CD4-positive, alpha-beta T cell treated with Interleukin-12 subunit alpha and Interleukin-12 subunit beta, for 1 hour (primary cell): ENCODE data around the gene OXSR1.
A peak's percentile ranks its signal among the peaks of the same experiment; 100 is the strongest.

Source experiments
- DNase-seq: peaks from one replicate; pipeline ENCODE4 v3.0.0-alpha.2; 2020

OXSR1 gene

DNA sequence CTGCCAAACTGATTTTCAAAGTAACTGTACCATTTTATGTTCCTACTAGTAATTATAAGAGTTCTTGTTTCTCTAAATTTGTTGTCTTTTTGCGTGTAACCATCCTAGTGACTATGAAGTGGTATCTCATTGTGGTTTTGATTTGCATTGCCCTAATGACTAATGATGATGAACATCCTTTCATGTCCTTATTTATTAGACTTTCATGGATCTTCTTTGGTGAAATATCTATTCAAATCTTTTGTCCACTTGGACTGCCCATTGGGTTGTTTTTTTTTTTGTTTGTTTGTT, 3.6 kb downstream of the OXSR1 start:
- no peak for DNase-seq

DNA sequence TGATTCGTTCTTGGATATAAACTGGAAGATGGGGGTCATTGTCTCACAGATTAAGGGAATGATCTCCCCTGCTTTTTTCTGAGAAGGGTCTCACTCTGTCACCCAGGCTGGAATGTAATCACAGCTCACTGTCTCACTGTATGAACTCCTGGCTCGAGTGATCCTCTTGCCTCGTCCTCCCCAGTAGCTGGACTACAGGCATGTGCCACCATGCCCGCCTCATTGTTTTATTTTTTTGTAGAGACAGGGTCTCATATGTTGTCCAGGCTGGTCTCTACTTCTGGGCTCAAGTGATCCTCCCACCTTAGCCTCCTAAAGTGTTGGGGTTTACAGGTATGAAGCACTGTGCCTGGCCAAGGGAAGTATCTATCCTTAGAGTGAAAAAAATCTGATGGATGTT, 5.4 kb downstream of the OXSR1 start:
- DNase-seq, result no peak

DNA sequence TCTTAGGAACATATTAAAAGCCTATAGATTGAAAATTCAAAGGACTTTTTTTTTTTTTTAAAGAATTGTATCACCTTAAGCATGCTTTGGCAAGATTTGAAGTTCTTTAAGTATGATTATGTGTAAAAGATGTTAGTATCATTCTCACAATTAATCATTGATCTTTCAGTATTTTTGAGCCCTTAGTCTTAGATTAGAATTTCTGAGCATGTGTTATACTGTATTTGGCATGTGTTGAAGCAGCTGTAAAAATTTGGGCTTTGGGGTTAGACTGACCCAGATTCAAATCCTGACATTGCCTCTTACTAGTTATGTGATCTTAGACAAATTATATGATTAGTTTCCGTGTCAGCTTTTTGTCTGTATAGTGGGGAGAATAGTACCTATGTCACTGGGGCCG, 6.3 kb downstream of the OXSR1 start:
- DNase-seq, result no peak

DNA sequence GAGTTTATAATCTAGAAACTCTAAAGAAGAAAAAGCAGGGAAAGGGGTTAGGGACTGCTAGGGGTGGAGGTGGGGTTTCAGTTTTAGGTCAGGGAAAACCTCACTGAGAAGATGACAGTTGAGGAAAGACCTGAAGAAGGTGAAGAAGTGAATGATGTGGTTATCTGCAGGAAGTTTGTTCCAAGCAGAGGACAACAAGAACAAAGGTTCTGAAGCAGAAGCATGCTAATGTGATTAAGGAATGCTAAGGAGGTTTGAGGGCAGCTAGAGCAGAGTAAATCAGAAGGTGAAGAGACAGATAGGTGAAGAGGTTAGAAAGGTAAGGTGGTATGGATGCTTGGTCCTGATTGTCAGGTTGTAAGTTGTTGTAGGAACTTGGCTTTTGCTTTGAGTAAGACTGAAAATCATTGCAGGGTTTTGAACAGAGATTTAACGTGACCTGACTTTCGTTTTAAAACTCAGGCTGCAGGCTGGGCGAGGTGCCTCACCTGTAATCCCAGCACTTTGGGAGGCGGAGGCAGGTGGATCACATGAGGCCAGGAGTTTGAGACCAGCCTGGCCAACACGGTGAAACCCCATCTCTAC, 8.6 kb downstream of the OXSR1 start:
- DNase-seq, result no peak

DNA sequence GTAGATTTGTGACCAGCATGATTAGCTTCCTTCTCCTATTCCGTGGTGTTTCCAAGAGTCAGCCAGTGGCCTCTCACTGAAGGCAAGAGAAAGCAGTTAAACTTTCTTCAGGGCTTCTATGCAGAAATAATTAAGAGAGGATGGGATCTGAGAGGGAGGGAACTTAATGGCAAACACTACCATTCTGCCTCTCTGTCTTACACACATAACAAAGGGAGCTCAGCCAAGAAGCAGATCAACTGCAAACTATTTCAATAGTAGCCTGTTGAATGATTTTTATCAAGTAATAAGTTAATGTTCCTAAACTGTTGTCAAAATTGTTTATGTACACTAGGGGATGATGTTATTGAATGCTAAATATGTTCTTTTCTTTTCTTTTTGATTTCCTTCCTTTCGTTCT, 11.8 kb downstream of the OXSR1 start:
- DNase-seq, result no peak

DNA sequence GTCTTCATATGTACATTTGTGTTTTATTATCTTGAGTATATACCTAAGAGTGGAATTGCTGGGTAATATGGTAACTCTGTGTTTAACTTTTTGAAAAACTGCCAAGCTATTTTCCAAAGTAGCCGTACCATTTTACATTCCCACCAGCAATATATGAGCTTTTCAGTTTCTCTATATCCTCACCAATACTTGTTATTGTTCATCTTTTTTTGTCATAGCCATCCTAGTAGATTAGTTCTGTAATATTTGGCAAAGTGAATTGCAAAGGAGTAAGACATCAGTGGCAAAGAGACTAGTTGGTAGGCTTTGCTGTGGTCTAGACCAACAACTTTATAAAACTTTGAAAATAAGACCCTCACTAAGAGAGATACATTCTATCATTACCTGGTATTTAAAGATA, 21.4 kb downstream of the OXSR1 start:
- no peak for DNase-seq

DNA sequence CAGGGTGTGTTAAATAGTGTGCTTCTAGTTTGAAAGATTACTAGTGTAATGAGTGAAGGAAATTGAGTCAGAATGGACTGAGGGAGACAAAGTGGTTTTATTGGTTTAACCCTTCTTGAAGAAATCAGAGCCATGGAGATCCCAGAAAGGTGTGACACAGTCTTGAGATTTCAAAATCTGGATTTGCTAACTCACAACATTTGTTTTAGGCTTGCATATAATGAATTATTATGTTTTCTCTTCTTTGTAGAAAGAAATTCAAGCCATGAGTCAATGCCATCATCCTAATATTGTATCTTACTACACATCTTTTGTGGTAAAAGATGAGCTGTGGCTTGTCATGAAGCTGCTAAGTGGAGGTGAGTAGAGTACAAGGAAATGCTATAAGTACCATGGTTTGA, 25.1 kb downstream of the OXSR1 start:
- DNase-seq, result no peak

DNA sequence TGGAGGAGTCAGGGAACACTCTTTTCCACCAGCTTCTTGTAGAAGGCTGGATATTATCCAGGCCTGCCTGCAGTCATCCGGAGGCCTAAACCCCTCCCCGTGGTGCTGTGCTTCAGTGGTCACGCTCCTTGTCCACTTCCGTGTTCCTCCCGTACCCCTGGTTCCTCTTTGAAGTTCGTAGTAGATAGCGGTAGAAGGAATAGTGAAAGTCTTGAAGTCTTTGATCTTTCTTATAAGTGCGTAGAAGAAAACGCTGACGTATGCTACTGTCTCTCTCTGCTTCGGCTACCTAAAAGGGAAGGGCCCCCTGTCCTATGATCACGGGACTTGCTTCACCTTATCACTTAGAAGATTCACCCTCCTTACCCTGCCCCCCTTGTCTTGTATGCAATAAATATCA, 37.6 kb downstream of the OXSR1 start:
- DNase-seq, result peak; percentile 33

DNA sequence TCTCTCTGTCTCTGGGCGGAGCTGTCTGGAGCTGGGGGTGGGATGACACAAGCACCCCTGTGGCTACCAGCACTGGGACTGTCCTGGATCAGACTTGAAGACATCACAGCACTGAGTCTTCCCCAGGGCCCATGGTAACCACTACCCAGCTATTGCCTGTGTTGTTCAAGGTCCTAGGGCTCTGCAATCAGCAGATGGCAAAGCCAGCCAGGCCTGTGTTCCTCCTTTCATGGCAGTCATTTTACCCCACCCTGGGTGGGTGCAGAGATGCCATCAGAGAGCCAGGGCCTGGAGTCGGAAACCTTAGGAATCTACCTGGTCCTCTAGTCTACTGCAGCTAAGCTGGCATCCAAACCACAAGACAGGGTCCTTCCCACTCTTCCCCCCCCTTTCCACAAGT, 38.4 kb downstream of the OXSR1 start:
- no peak for DNase-seq

DNA sequence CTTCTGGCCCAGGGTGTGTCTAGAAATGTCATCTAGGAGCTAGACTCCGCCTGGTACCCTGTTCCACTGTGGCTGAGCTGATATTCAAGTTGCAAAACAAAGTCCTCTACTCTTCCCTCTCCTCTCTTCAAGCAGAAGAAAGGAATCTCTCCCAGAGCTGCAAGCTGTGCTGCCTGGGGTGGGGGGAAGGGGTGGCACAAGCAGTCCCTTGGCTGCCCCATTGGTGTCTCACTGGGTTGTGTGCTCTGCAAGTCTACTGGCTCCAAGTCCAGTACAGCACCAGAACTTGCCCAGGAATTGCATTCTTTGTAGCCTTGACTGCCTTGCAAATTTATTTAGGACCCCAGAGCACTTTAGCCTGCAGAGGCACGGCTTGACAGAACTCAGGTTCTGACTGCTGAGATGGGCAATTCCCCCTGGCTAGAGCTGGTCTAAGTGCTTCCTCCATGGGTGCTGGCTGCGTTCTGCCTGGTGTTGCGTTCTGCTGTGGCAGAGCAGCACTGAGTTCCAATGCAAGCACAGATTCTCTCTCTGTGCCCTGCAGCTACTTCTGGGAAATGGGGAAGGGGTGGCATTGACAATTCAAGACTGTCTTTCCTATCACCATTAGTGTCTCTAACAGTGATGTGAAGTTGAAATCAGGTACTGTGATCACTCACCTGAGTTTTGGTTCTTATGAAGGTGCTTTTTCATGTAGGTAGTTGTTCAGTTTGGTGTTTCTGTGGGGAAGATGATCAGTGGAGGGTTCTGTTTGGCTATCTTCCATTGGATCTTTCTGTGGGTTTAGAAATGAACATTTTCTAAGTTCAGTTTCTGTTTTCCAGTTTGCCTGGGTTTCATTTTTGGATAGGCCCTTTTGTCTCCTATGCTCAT, 39.5 kb downstream of the OXSR1 start:
- DNase-seq, result no peak

DNA sequence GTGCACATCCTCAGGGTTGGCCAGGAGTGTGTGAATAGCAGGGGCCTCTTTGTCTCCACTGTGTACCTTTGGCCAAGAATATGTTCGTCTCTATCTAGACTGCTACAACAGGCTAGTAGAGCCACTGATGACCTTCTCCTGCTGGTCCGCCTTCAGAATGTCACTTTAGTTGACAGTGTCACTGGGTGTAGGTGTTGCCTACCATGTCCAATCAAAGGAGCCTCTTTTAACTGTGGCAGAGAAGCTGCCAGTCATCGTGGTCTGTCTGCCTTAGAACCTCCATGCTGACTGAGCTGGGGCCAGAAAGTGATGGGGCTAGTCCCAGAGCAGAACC, 40.1 kb downstream of the OXSR1 start:
- DNase-seq, result no peak

DNA sequence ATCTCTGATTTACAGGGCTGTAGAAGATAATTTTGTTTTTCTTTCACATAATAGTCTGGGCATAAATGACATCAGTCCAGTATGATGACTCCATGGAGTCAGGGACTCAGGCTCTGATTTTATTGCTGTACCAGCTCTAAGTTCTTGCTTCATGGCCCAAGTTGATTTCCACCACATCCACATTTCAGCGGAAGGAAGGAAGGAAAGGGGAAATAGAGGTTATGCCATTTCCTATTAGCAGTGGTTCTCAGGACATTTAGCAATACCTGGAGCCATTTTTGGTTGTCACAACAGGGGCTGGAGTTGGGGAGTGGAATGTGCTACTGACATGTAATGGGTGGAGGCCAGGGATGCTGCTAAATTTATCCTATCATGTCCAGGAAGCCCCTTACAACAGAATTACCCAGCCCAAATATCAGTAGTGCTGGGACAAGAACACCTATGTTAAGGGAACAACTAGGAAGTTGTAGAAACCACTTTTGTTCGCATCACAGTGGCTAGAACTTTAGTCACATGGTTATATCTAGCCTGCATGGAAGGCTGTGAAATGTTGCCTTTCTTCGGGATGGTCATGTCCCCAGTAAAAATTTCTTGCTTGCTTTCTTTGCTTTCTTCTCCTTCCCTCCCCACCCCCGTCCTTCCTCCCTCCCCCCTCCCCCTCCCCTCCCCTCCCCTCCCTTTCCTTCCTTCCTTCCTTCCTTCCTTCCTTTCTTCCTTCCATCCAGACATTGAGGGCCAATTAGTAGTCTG, 42.1 kb downstream of the OXSR1 start:
- no peak for DNase-seq

DNA sequence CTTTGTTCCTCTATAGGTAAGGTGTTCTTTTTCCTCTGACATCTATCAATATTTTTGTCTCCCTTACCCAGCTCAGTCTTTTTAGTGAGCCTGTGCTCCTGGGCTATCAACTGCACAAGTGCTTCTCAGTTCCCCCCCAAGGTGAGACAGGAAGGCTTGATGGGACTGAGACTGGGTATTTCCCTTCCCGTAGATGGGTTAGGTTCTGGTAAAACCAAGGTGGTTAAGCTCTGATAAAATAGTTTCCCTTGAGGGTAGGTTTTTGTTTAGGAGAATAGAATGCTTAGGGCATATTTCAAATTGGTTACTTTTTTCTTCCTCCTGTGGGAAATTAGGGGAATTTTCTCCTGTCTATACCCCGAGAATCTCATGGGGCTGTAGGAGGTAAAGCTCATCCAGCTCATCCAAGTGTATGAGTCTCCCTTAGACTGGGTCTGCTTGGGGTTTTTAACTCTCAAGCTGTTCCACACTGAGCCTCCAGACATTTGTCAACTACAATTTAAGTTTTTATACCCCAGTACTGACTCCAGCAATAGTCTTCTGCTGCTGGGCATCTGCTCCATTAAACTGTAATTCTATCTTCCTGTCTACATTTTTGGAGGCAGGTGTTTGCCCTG, 44.9 kb downstream of the OXSR1 start:
- DNase-seq, result peak; percentile 15

DNA sequence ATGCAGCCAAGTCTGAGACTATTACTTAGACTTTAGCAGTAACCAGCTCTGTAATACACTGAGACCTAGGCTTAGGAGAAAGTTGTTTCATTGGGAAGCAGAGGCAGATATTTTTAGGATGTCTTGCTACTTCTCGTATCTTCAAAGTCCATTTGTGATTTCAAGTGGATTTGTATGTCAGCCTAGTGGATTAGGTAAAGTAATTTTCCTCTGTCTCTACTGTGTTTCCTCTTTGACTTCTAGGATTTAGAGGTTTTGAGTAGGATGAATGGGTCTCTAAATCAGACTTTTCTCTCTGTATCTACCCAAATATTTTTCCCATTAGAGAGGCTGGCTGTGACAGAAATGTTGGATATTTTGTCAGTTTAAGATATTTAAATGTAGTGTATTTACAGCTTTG, 46.8 kb downstream of the OXSR1 start:
- DNase-seq, result no peak

DNA sequence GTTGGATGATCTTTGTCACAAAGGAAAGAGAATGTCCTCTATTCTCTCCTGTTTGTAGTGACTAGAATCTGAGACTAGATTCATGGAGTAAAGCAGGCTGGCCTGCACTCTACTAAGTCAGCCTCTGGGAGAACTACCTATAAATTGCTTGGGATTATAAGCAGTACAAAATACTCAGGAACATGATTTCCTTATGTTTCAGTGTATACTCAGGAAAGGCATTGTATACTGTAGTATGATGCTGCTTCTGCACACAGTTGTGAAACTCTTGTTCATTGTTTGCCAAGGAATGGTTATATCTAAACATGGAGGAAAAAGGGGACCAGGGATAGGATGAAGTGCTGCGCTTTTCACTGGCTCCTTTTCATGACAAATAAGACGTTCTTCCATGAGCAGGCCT, 49.2 kb downstream of the OXSR1 start:
- DNase-seq, result no peak

DNA sequence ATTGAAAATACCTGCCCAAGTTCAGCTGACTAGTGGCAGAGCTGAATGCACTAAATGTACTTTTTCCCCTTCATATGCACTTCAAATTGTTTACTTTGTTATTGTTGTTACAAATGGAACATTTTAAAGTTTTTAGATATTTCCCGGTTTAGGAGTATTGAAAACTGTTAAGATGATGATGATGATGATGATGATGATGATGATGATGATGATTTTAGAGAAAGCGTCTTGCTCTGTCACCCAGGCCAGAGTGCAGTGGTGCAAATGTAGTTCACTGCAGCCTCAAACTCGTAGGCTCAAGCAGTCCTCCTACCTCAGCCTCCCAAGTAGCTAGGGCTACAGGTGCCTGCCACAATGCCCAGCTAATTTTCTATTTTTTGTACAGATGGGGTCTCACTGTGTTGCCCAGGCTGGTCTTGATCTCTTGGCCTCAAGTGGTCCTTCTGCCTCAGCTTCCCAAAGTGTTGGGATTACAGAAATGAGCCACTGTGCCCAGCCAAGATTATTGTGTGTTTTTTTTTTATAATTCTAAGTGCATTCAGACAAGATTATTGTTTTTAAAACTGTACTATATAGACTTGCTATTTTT, 54.4 kb downstream of the OXSR1 start:
- no peak for DNase-seq

DNA sequence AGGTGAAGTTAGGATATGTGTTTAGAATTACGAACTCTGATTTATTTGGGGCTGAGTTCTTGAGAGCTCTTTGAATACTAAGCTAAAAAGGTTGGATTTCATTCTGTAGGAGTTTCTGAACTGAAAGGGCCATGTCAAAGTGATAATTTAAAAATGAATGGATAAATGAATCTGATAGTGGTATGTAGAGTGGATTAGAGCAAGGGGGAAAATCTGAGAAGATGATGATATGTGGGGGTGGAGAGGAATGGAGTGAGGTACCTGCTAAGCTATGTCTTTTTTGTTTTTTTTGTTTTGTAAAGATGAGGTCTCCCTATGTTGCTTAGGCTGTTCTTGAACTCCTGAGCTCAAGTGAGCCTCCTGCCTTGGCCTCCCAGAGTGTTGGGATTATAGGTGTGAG, 55.7 kb downstream of the OXSR1 start:
- no peak for DNase-seq

DNA sequence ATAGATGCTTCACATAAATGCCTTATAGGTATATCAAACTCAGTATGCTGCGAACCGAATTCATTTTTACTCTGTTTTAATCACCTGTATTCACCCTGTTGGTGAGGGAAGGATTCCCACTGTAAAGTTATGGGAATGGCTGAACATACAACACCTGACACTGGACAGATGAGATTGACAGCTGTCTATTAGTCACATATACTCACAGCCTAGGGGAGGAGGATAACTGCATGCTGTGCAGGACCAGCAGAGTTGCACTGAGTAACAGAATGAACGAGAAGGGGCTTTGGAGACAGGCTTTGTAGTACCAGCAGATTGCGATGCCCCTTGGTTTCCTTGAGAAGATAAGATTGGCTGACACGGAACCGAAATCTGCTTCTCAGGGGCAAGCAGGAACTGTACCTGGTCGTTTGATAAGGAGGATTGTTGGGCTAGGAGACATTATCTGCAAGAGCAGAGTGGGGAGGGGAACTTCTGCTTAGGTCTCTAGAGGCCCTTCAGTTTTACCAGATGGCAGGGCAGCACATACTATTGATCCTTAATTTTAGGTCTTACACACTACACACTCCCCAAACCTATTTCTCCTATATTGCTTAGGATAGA, 56.8 kb downstream of the OXSR1 start:
- no peak for DNase-seq

DNA sequence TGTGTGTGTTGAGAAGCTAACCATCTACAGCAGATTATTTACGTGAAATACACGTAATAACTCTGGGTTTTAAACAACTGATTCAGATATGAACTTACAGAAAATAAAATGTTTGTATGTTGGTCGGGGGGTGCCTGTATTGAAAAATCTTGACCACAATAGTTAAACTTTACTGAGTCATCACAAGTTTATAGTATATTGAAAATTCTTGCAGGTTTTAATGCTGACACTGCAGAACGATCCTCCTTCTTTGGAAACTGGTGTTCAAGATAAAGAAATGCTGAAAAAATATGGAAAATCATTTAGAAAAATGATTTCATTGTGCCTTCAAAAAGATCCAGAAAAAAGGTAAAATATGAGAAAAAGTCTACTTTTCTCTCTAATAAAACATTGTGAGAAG, 59.0 kb downstream of the OXSR1 start:
- DNase-seq, result no peak

DNA sequence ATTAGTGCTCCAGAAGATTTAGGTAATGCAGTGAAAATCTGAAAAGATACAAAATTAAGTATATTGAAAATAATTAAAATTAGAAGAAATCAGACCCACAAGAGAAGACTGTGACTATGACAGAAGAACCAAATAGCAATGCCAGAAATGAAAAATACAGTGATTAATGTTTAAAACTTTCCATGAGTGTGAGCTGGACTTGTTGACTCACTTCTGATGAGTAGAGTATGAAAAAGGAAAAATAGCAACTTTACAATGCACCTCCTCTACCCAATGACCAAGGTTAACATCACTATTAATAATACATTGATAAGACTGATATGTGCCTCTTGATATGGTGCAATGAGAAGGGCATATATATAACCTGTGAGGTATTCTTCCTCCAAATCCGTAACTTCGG, 60.9 kb downstream of the OXSR1 start:
- no peak for DNase-seq

DNA sequence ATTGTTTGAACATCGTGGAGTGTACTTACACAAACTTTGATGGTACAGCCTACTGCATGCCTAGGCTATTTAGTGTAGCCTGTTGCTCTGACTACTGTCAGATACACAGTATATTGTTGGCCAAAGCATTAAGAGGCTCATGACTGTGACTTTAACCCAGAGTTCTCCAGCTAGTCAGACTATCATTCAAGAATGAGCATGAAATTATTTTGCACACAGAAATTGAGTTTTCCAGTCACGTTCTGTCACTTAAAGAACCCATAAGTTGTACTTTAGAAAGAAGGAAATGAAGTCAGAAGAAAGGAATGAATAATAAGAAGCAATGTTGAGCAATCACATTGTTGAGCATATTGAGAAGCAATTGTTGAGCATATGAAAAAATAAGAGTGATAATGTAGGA, 62.7 kb downstream of the OXSR1 start:
- no peak for DNase-seq

DNA sequence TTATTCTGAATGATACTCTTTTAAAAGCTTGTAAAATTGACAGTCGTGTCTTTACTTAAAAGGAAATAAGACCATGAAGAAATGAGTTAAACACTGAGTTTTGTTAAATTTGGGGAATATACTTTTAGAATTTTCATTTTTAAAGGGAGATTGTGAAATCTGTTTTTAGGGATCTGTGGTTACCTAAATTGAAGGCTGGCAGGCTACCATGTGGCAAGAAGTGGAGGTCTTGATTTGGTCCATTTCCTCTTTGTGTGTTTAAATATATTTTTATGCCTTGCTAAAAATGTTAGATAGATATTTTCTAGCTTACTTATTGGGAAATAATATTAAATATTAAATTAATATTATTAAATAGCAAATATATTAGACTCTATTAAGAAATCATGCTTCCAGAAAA, 63.7 kb downstream of the OXSR1 start:
- no peak for DNase-seq

DNA sequence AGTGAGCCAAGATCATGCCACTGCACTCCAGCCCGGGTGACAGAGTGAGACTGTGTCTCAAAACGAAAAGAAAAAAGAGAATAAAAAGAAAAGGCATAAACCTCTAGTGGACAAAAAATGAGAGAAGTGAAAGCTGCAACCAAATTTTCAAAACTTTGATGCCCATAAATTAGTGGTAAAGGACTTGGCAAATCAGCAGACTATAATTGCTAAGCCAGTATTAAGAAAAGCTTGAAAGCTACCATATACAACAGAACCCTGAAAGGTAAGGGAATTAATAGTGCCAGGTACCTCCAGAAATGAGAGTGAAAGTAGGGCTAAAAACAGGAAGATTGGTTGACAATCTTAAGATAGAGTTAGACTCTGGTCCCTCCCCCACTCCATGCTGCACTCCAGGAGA, 67.4 kb downstream of the OXSR1 start:
- no peak for DNase-seq
